Activated naive CD4-positive, alpha-beta T cell treated with anti-CD3 and anti-CD28 coated beads, Interleukin-2, amount 50 U/mL, for 72 hours (primary cell): ENCODE measurements around the gene CYLD. TPM values are rescaled to one million over a fixed set of nuclear protein-coding genes. Genes with fewer than 3 reads are reported as not detected.

ENCODE experiments used
- ATAC-seq, 2 donors: fragments of 150-1000 bp; cut with Tn5 transposase; 2 replicates each; pipeline ENCODE4 v1.10.0; 2021; ENCODE audit warnings: mild to moderate bottlenecking in 2 of 2, moderate library complexity in 2 of 2
- DNase-seq, 2 donors: peaks; one replicate each; pipeline ENCODE4 v3.0.0; 2021 to 2022; ENCODE audit warnings: low spot score in 2 of 2
- H3K27ac Mint-ChIP-seq, 2 donors: one replicate each; pipeline ENCODE4 v1.8.0; 2022; ENCODE audit warnings: mild to moderate bottlenecking in 2 of 2, mixed read lengths in 2 of 2
- H3K36me3 Mint-ChIP-seq, 2 donors: one replicate each; pipeline ENCODE4 v1.8.0; 2022; ENCODE audit warnings: mixed read lengths in 2 of 2
- H3K9me3 Mint-ChIP-seq, 2 donors: one replicate each; pipeline ENCODE4 v1.8.0; 2022; ENCODE audit warnings: mixed read lengths in 2 of 2
- total RNA-seq, 2 donors: library from RNA; stranded (reverse); gene quantifications; one replicate each; pipeline ENCODE4 v1.2.3, GENCODE V29; 2022

Gene CYLD
- total RNA-seq, result 10 to 100 TPM; 88.2 to 92.9 TPM

DNA sequence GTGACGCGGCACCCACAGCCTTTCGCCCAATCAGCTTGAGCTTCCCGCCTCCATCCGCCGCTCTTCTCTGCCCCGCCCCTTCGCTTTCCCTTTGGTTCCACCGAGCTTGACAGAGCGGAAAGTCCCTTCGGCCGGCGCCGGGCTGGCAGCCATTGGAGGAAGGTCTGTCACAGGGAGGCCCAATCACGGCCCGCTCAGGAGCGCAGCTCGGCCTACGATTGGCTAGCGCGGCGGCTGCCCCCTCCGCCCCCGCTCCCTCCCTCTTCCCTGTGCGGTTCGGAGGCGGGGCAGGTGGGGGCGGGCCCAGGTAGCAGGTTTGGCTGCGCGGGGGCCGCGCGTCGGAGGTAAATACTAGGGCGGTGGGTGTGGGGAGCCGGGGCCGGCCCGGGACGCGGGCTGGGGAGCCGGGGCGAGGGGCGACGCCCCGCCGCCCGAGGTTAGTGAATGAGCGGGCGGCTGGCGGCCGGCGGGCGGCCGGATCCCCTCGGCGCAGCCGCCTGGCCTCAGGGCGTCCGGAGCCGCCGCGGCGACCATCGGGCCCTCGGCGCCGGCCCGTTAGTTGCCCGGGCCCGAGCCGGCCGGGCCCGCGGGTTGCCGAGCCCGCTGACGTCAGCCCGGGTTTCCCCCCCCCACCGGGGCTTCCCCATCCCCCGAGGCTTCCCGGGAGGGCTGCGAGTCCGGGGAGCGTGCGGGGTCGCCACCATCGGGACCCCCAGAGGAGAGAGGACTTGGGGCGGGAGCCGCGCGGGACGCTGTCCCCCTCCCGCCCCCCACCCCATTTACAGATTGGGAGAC lies at the start of gene CYLD:
Gene CYLD, plus strand, starts transcription at position 306 of the 795 bp plus-strand sequence. CDS start 7,613 bp downstream, outside the sequence.
- H3K27ac Mint-ChIP-seq, result peak within 1 kb of the TSS; percentile 94 to 95
- ATAC-seq (peak; percentile 90 to 91), DNase-seq (peak; percentile 98 to 100)
- peaks cover 18 to 26% of the 10 kb centered on the region in 2 donors for H3K36me3 Mint-ChIP-seq
- H3K9me3 Mint-ChIP-seq, result no peaks in the 10 kb centered on the region

DNA sequence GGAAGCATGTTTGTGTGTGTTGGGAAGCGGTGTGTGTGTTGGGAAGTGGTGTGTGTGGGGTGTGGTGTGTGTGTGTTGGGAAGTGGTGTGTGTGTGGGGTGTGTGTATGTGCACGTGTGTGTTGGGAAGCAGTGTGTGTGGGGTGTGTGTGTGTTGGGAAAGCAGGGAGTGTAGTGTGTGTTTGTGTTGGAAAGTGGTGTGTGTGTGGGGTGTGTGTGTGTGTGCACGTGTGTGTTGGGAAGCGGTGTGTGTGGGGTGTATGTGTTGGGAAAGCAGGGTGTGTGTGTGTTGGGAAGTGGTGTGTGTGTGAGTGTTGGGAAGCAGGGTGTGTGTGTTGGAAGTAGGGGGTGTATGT lies 49.3 kb upstream of the CYLD start:
- H3K9me3 Mint-ChIP-seq, result peaks cover 0 to 5% of the 10 kb centered on the region in 2 donors
- H3K36me3 Mint-ChIP-seq, result no peaks in the 10 kb centered on the region
- H3K27ac Mint-ChIP-seq, result no peak overlapping the region
- ATAC-seq, result no peak
- no peak for DNase-seq

DNA sequence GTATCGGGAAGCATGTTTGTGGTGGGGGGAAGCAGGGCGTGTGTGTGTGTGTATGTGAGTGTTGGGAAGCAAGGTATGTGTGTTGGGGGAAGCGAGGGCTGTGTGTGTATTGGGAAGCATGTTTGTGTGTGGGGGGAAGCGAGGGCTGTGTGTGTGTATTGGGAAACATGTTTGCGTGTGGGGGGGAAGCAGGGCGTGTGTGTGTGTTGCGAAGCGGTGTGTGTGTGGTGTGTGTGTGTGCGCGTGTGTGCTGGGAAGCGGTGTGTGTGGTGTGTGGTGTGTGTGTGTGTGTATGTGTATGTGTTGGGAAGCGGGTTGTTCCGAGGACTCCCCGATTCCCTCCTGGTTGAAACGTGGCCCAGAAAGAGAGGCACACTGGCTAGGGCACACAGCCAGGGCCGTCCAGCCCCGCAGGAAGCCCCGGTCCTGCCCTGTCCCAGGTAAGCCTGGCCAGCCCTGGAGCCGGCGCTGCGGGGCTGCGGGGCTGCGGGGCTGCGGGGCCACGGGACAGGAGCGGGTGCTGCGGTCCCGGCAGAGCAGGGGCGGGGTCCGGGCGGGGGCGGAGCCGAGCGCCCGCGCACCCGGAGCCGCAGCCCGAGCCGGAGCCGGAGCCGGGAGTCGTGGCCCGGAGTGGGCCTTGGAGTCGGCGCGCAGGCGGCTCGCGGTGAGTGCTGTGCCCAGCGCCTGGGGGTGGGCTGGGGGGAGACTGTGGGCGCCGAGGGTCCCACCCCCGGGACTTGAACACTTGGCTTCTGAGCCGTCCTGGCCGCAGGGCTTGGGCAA lies 48.7 kb upstream of the CYLD start, which contains the start of gene NOD2:
Gene NOD2, plus strand, starts transcription at position 608 of the 783 bp plus-strand sequence. CDS start 5,890 bp downstream, outside the sequence.
- ATAC-seq, result peak in 1 of 2 donors; percentile 62
- peak within 1 kb of the TSS; percentile 6 to 36 for H3K27ac Mint-ChIP-seq
- H3K9me3 Mint-ChIP-seq, result peaks cover 0 to 5% of the 10 kb centered on the region in 2 donors
- no peak for DNase-seq
- no peaks in the 10 kb centered on the region for H3K36me3 Mint-ChIP-seq

DNA sequence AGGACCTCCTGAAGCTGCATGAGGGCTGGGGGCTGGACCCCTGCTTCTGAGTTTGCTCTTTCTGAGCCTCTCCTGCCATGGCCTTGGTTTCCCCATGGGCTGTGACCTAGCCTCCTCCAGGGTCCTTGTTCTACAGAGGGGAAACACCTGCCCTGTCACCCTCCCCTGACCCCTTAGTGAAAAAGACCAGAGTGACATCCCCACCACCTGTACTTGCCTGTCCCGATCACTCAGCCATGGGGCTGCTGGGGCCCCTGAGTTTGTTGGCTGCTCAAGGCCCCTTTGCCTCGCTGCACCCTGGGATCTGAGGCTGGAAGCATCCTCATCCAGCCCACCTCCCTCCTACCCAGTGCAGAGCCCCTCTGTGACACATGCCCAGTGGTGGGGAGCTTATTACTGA lies 47.7 kb upstream of the CYLD start:
- H3K27ac Mint-ChIP-seq, result peak overlapping the region in 1 of 2 donors; percentile 36
- H3K9me3 Mint-ChIP-seq, result peaks cover 0 to 5% of the 10 kb centered on the region in 2 donors
- H3K36me3 Mint-ChIP-seq, result peaks cover 0 to under 1% of the 10 kb centered on the region in 2 donors
- DNase-seq, result no peak
- no peak for ATAC-seq

DNA sequence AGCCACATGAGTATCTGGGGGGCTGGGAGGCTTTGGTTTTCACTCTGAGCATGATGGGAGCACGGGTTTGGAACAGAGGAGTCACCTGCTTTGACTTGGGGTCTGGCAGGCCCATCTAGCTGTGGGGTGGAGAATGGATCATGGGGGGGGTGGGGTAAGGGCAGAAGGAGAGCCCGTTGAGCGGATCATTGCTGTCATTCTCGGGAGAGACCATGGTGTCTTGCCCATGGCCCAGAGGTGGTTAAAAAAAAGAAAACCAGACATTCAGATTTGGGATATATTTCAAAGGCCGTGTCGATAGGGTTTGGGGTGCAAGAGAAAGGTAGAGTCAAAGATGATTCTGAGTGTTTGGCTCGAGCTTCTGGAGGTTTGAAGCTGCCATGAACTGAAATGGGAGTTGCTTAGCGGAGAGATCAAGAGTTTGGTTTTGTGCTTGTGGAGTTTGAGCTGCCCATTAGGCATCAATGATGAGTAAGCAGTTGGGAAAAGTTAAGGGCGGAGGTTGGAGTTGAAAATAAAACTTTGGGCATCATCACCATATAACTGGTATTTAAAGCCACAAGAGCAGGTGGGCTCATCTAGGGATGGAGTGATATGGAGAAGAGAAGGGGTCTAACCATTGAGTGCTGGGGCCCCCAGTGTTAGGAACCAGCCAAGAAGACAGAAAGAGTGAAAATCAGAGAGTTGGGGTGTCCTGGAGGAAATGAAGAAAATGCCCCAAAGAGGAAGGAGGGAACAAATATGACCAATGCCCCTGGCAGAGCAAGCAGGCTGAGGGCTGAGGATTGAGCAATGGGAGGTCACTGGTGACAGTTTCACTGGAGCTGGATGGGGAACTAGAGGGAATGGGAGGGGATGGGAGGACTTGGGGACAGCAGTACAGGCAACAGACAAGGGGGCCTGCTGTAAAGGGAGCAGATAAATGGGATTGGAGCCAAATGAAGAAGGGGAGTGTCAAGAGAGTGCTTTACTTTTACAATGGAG lies 46.6 kb upstream of the CYLD start:
- no peak for DNase-seq
- H3K27ac Mint-ChIP-seq, result peak overlapping the region in 1 of 2 donors; percentile 10
- ATAC-seq, result no peak
- peaks cover 0 to 11% of the 10 kb centered on the region in 2 donors for H3K36me3 Mint-ChIP-seq
- H3K9me3 Mint-ChIP-seq, result peaks cover 0 to 5% of the 10 kb centered on the region in 2 donors

DNA sequence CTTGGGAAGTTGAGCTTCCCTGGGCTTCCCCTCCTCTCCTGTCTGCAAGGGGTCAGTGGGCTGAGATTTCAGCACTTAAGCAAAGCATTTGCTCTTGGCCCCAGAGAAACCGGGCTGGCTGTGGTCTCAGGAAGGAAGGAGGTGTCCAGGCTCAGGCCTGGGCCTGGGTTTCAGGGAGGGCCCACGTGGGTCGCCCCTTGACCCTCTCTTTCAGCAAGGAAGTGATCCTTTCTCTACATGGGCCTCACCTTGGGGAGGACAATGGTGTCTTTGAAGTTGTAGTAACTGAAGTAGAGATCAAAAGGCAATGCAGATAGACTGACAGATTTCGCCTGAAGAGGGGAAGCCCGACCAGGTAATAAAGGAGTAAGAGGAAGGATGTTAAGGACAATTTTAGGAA lies 45.8 kb upstream of the CYLD start:
- no peak for ATAC-seq
- peaks cover 0 to 14% of the 10 kb centered on the region in 2 donors for H3K36me3 Mint-ChIP-seq
- H3K27ac Mint-ChIP-seq, result peak overlapping the region; percentile 10 to 81
- H3K9me3 Mint-ChIP-seq, result peaks cover 0 to 5% of the 10 kb centered on the region in 2 donors
- DNase-seq, result no peak

DNA sequence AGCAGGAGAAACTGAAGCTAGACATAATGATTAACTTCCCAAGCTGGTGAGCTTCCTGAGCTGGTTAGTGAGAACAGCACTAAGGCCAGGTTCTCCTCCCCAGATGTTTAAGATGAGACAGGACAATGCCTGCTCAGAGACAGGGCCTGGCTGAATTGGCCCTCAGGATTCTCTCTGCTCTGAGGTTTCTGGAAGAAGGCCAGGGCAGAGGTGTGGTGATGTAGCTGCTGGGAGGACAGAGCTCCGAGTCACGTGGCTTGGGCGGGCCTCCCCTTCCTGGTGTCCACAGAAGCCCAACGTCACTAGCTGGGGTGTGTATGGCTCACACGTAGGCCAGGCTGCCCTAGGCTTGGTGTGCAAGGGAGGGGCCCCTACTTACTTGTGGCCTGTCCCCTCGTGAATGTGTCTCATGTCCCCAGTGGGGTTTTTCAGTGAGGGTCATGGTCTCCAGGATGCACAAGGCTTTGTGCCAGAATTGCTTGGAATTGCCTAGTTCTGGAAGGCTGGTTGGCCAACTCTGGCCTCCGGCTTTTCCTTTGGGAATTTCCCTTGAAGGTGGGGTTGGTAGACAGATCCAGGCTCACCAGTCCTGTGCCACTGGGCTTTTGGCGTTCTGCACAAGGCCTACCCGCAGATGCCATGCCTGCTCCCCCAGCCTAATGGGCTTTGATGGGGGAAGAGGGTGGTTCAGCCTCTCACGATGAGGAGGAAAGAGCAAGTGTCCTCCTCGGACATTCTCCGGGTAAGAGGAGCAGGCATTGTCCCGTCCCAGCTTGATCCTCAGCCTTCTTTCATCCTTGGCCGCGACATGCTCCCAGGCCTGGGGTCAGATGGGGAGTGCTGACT lies 45.1 kb upstream of the CYLD start:
- no peak for DNase-seq
- H3K27ac Mint-ChIP-seq, result peak overlapping the region; percentile 81 to 96
- H3K9me3 Mint-ChIP-seq, result peaks cover 0 to 10% of the 10 kb centered on the region in 2 donors
- peak; percentile 28 to 44 for ATAC-seq
- peaks cover 0 to 19% of the 10 kb centered on the region in 2 donors for H3K36me3 Mint-ChIP-seq

DNA sequence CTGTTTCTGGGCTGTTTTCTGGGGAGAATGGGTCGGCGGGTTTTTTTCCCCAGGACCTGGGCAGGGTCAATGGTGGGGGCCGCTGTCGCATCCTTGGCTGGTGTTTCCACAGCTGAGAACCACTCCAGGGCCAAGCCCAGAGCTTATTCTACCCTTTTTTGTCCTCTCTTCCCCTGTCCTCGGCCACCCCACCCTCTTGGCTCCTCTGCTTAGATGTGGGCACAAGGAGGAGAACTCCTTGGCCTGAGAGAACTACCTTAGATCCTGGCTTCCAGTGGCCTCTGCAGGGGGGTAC lies 44.5 kb upstream of the CYLD start:
- no peak for DNase-seq
- Mint-ChIP-seq H3K27ac (peak overlapping the region; percentile 89 to 96), H3K9me3 (peaks cover 0 to 10% of the 10 kb centered on the region in 2 donors), H3K36me3 (peaks cover 0 to 19% of the 10 kb centered on the region in 2 donors)
- no peak for ATAC-seq

DNA sequence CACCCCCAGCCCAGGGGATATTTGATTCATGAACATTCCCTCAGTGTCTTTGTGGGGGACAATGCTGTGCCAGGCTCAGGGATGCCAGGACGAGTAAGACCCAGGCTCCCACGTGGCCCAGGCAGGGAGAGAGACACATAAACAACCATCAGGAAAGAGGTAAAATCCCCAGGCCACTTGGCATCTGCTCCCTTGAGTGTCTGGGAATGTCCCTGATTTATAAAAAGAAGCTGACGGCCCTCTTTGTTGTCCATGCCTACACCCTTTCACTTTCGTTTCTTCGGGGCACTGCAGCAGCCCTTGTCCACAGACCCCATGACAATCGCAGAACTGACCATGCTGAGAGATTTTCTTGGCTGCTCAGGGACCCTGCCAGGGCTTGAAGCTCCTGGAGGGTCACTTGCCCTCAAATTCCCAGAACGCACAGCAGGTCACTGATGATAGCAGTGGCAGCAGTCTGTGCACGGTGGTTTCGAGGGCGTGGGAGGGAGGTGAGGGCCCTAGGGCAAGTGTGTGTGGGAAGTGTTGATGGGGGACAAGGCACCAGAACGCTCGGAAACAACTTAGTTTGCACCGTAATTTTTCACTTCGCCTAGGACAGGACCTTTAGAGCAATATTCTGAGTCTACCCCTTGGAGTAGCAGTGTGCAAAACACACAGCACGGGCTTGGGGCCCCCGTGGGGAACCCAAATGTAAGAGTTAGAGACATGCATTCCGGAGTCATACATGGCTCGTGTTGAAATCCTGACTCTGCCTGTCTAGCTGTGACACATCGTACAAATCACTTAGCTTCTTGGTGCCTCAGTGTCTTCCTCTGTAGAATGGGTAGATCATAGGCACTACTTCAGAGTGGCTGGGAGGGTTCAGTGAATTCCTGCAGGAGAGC lies 43.8 kb upstream of the CYLD start:
- Mint-ChIP-seq H3K9me3 (peaks cover 0 to 10% of the 10 kb centered on the region in 2 donors), H3K36me3 (peaks cover 0 to 19% of the 10 kb centered on the region in 2 donors), H3K27ac (peak overlapping the region; percentile 89 to 96)
- ATAC-seq, result peak; percentile 39
- DNase-seq, result no peak

DNA sequence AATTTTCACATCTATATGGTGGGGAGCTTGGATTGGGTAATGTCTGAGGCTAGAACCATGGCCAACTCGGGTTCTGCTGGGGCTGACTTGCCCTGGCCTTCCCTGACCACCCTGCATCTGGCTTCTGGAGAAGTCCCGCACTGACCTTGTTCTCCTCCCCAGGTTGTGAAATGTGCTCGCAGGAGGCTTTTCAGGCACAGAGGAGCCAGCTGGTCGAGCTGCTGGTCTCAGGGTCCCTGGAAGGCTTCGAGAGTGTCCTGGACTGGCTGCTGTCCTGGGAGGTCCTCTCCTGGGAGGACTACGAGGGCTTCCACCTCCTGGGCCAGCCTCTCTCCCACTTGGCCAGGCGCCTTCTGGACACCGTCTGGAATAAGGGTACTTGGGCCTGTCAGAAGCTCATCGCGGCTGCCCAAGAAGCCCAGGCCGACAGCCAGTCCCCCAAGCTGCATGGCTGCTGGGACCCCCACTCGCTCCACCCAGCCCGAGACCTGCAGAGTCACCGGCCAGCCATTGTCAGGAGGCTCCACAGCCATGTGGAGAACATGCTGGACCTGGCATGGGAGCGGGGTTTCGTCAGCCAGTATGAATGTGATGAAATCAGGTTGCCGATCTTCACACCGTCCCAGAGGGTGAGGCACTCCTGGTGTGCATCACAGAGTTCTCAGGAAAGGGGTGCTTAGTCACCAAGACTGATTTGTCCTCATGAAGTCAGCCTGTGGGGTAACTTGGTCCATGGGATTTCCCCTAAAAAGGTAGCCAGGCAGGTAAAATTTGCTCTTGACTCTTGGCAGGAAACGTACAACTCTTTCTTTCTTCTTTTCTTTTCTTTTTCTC lies 42.3 kb upstream of the CYLD start:
- peaks cover 11 to 30% of the 10 kb centered on the region in 2 donors for H3K36me3 Mint-ChIP-seq
- DNase-seq, result peak in 1 of 2 donors; percentile 77
- H3K9me3 Mint-ChIP-seq, result peaks cover 8 to 18% of the 10 kb centered on the region in 2 donors
- peak overlapping the region; percentile 18 to 96 for H3K27ac Mint-ChIP-seq
- ATAC-seq, result peak; percentile 84 to 89

DNA sequence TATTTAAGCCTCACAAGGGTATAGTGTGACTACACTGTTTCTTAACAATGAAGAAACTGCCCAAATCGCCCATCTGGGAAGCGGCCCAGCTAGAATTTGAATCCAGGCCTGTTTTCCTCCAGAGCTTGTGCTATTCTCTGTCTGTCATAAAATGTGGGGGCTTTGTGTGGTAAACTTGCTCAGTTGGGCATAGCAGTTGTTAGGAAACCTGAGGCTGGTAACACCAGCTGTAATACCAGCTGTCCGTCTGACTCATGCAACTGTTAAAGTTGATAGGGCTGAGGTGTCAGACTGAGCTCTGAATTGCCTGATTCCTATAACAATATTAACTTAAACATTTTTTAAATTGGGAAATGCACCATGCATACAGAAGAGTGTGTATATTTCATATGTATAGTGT lies 39.2 kb upstream of the CYLD start:
- H3K36me3 Mint-ChIP-seq, result peaks cover 36 to 46% of the 10 kb centered on the region in 2 donors
- no peak overlapping the region for H3K27ac Mint-ChIP-seq
- DNase-seq (no peak), ATAC-seq (no peak)
- H3K9me3 Mint-ChIP-seq, result peaks cover 22 to 31% of the 10 kb centered on the region in 2 donors

DNA sequence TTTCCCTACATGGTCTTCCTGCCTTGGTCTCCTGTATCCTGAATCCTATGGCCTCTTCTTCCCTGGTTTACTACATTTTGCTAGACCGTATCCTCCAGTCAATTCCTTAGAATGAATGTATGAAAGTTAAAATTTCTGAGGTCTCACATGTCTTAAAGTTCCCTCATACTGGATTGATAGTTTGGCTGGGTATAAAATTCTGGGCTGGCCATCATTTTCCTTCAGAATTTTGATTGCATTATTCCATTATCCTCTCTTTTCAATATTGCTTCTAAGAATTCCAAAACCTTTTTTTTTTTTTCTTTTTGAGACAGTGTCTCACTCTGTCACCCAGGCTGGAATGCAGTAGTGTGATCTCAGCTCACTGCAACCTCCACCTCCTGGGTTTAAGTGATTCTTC lies 37.6 kb upstream of the CYLD start:
- Mint-ChIP-seq H3K9me3 (peaks cover 22 to 35% of the 10 kb centered on the region in 2 donors), H3K27ac (no peak overlapping the region), H3K36me3 (peaks cover 36 to 45% of the 10 kb centered on the region in 2 donors)
- no peak for DNase-seq
- ATAC-seq, result no peak

DNA sequence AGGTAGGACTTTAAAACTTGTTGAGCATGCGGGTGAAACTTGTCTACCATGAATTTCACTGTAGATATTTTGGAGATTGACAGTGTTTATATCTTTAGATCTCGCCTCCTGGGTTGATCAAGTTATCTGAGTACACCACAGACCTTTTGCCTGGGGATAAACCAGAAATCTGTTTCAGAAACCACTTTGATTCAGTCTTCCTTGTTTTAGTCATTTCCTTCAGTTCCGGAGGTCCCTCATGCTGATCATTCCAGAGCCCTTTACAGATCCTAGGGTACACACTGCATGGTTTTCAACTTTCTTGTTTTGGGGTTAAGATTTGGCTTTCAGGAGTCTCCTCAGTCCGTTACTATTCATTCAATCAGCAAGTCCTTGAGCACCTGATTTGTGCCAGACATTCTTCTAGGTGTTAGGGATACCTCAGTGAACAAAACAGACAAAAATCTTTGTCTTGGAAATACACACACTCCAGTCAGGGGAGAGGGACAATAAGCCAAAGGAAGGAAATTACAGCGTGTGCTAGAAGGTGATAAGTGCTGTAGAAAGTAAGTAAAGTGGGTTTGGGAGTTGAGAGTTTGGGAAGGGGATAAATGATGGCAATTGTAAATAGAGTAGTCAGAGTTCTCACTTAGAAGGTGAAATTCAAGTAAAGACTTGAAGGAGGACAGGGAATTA lies 36.3 kb upstream of the CYLD start:
- Mint-ChIP-seq H3K27ac (peak overlapping the region in 1 of 2 donors; percentile 71), H3K9me3 (peaks cover 22 to 35% of the 10 kb centered on the region in 2 donors), H3K36me3 (peaks cover 35 to 36% of the 10 kb centered on the region in 2 donors)
- ATAC-seq (no peak), DNase-seq (no peak)
